Measurements from ENCODE around the gene ANKRD55. TPM values are rescaled to one million over a fixed set of nuclear protein-coding genes. Genes with fewer than 3 reads are reported as not detected.

Gene ANKRD55
- total and polyA plus RNA-seq, 9 of the 15 experiments (the other 6 are each of a cell fraction or from before 2014, with no cell fraction given): 3.4 to 10.6 (median 6.5) TPM

DNA sequence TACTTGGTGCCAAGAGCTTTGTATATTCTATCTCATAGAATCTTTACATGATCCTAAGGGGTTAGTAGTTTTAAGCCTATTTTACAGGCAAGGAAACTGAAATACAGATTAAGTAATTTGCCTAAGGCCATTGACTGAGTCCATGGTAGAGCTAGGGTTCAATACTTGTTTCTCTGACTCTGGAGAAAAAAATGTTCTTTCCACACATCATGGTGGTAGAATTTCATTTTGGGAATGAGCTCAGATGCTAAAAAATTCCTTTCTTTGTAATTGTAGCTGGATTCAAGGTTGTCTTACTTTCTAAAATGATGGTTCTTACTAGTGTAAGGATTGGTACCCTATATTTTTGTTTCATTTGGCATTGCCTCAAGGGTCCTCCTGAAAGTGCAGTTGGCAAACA is 86.0 kb downstream of the ANKRD55 start:
- no peak overlapping the region for H3K4me2 ChIP-seq (ENCODE audit: insufficient read depth, low read length)
- H3K9ac ChIP-seq (ENCODE audit: insufficient read depth in 1 of 2, low read depth in 2 of 2, low read length in 2 of 2): no peak overlapping the region
- no peak overlapping the region for H2AFZ ChIP-seq (ENCODE audit: low read depth, low read length)
- intact Hi-C loops (cut with micrococcal nuclease) (no loop called here), in situ Hi-C loops (cut with MboI) (no loop called here)
- no peaks in the 10 kb centered on the region for H3K9me3 ChIP-seq (replicated peaks; ENCODE audit: control insufficient read depth, insufficient read depth, low read depth, low read length)
- H3K27me3 ChIP-seq (ENCODE audit: control insufficient read depth in 2 of 2, insufficient read depth in 2 of 2, low read length in 2 of 2): no peaks in the 10 kb centered on the region
- H3K4me1 ChIP-seq (replicated peaks in 1 of 2; ENCODE audit: control insufficient read depth in 2 of 2, insufficient read depth in 2 of 2, low read length in 2 of 2): no peaks in the 10 kb centered on the region; a peak in 1 of 5 replicates
- H3K79me2 ChIP-seq (ENCODE audit: control insufficient read depth, insufficient read depth, low read length): no peaks in the 10 kb centered on the region
- H3K36me3 ChIP-seq (ENCODE audit: control insufficient read depth, insufficient read depth, low read length): no peaks in the 10 kb centered on the region
- CTCF ChIA-PET (ENCODE audit: low intra/inter-chr PET ratio): no interaction called here
- ATAC-seq: no peak
- POLR2A ChIA-PET: no interaction called here
- no peak overlapping the region for H3K27ac ChIP-seq (ENCODE audit: extremely low read depth, low read depth, low read length)
- FAIRE-seq: no peak
- TF ChIP-seq ATF7 (IDR thresholded peaks at IDR 0.05): no peak
- no peak for TF ChIP-seq ETV5 (CRISPR knock-in tag; IDR thresholded peaks at IDR 0.05; ENCODE audit: low read depth)
- TF ChIP-seq, protein P1, sequence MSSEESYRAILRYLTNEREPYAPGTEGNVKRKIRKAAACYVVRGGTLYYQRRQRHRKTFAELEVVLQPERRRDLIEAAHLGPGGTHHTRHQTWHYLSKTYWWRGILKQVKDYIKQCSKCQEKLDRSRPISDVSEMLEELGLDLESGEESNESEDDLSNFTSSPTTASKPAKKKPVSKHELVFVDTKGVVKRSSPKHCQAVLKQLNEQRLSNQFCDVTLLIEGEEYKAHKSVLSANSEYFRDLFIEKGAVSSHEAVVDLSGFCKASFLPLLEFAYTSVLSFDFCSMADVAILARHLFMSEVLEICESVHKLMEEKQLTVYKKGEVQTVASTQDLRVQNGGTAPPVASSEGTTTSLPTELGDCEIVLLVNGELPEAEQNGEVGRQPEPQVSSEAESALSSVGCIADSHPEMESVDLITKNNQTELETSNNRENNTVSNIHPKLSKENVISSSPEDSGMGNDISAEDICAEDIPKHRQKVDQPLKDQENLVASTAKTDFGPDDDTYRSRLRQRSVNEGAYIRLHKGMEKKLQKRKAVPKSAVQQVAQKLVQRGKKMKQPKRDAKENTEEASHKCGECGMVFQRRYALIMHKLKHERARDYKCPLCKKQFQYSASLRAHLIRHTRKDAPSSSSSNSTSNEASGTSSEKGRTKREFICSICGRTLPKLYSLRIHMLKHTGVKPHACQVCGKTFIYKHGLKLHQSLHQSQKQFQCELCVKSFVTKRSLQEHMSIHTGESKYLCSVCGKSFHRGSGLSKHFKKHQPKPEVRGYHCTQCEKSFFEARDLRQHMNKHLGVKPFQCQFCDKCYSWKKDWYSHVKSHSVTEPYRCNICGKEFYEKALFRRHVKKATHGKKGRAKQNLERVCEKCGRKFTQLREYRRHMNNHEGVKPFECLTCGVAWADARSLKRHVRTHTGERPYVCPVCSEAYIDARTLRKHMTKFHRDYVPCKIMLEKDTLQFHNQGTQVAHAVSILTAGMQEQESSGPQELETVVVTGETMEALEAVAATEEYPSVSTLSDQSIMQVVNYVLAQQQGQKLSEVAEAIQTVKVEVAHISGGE (CRISPR knock-in tag; IDR thresholded peaks at IDR 0.05): no peak
- no peak for TF ChIP-seq FOXK2 (conservative IDR thresholded peaks at IDR 0.05 in 1 of 2, IDR thresholded peaks at IDR 0.05 in 1 of 2; ENCODE audit: low read depth in 2 of 2)
- no peak for TF ChIP-seq GATAD2A (IDR thresholded peaks at IDR 0.05)
- TF ChIP-seq BMI1 (IDR thresholded peaks at IDR 0.05; ENCODE audit: low read length): no peak
- TF ChIP-seq RREB1 (CRISPR knock-in tag; IDR thresholded peaks at IDR 0.05): no peak
- TF ChIP-seq ZFX (CRISPR knock-in tag; IDR thresholded peaks at IDR 0.05): no peak
- no peak for TF ChIP-seq FOXK1 (CRISPR knock-in tag; IDR thresholded peaks at IDR 0.05; ENCODE audit: borderline replicate concordance)
- no peak for TF ChIP-seq ZNF696 (CRISPR knock-in tag; conservative IDR thresholded peaks at IDR 0.05)
- BruUV-seq (replicated peaks): no TSS peak
- no peaks in the 10 kb centered on the region for H3K9me1 ChIP-seq (ENCODE audit: control insufficient read depth, insufficient read depth, low read length)
- no peak for DNase-seq (ENCODE audit: extremely low read depth in 1 of 4, low spot score in 3 of 4)
- H3K4me3 ChIP-seq: no peak overlapping the region
- H4K20me1 ChIP-seq (replicated peaks; ENCODE audit: control insufficient read depth, insufficient read depth, low read length): no peaks in the 10 kb centered on the region

Measured in K562 (cell line).